GM23248 (cell line): Measurements from ENCODE around the gene RBM22.

Experiments
- EZH2 ChIP-seq: fragments of 200-600 bp; sonication (generic); IDR thresholded peaks from 2 replicates; pipeline ENCODE4 v1.6.1; 2018; ENCODE audit warnings: antibody characterized with exemption, mild to moderate bottlenecking; ENCODE audit not compliant: insufficient read depth, poor library complexity, severe bottlenecking
- EZH2phosphoT487 ChIP-seq: fragments of 200-600 bp; sonication (generic); IDR thresholded peaks from 2 replicates; pipeline ENCODE4 v1.6.1; 2018; ENCODE audit warnings: antibody characterized with exemption, moderate library complexity, mild to moderate bottlenecking, low read depth; ENCODE audit not compliant: insufficient read depth

DNA sequence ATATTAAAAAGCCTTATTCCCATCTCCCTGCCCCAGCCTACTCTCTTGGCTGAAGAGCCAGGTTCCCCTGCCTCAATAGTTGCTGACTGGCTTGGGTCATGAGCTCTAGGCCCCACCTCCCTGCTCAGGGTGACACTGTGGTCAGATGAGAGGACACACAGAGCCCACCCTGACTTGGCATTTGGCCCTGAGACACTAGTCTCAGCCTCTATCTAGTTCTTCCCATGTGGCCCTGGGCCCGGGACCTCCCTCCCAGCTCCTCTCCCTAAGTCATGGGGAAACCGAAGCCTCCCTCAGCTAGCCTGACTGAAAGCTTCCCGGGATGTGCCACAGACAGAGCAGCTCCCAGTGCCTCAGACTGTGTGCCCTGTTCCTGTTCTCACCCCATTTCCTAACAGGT, 45.6 kb downstream of the RBM22 start:
- TF ChIP-seq EZH2phosphoT487: no peak
- TF ChIP-seq EZH2: no peak
